Osteocyte (in vitro differentiated cells): Measurements from ENCODE around the gene ZNF516. TPM values are rescaled to one million over a fixed set of nuclear protein-coding genes. Genes with fewer than 3 reads are reported as not detected.

Experiments used
- DNase-seq: peaks from one replicate; pipeline ENCODE4 v3.0.0; 2021; ENCODE audit warnings: mixed read lengths; ENCODE audit not compliant: unreplicated experiment; ENCODE audit errors: extremely low spot score
- H3K27ac Mint-ChIP-seq: one replicate; pipeline ENCODE4 v1.8.0; 2021; ENCODE audit warnings: mild to moderate bottlenecking, mixed read lengths; ENCODE audit not compliant: unreplicated experiment
- H3K27me3 Mint-ChIP-seq: one replicate; pipeline ENCODE4 v1.8.0; 2021; ENCODE audit warnings: mixed read lengths; ENCODE audit not compliant: unreplicated experiment
- H3K36me3 Mint-ChIP-seq: one replicate; pipeline ENCODE4 v1.8.0; 2021; ENCODE audit warnings: mixed read lengths; ENCODE audit not compliant: unreplicated experiment
- H3K4me1 Mint-ChIP-seq: one replicate; pipeline ENCODE4 v1.8.0; 2021; ENCODE audit warnings: mixed read lengths; ENCODE audit not compliant: unreplicated experiment
- H3K4me3 Mint-ChIP-seq: one replicate; pipeline ENCODE4 v1.8.0; 2021; ENCODE audit warnings: mild to moderate bottlenecking, moderate library complexity, mixed read lengths; ENCODE audit not compliant: unreplicated experiment
- H3K9me3 Mint-ChIP-seq: one replicate; pipeline ENCODE4 v1.8.0; 2021; ENCODE audit warnings: mixed read lengths; ENCODE audit not compliant: unreplicated experiment
- CTCF ChIP-seq: fragments of 200-600 bp; sonication (generic); IDR thresholded peaks from 2 replicates; pipeline ENCODE4 v1.5.0; 2021; ENCODE audit warnings: antibody characterized with exemption, mild to moderate bottlenecking, moderate library complexity
- total RNA-seq: library from RNA; stranded (reverse); gene quantifications from 2 replicates; pipeline ENCODE4 v1.2.1, GENCODE V29; 2021

The ZNF516 gene
- total RNA-seq, 1 donor from 2014 or later, result 36.3 TPM

GRCh38 chr18:76318607-76319006 lies 176.4 kb downstream of the ZNF516 start:
- TF ChIP-seq CTCF, result no peak
- Mint-ChIP-seq H3K27ac (no peak overlapping the region), H3K4me3 (no peak overlapping the region), H3K27me3 (peaks cover 3% of the 10 kb centered on the region), H3K4me1 (no peaks in the 10 kb centered on the region), H3K9me3 (no peaks in the 10 kb centered on the region), H3K36me3 (no peaks in the 10 kb centered on the region)
- no peak for DNase-seq

GRCh38 chr18:76317136-76317535 lies 177.9 kb downstream of the ZNF516 start:
- no peak for TF ChIP-seq CTCF
- Mint-ChIP-seq H3K4me1 (no peaks in the 10 kb centered on the region), H3K9me3 (no peaks in the 10 kb centered on the region), H3K4me3 (no peak overlapping the region), H3K36me3 (no peaks in the 10 kb centered on the region), H3K27me3 (peaks cover 3% of the 10 kb centered on the region), H3K27ac (no peak overlapping the region)
- DNase-seq, result no peak

- H3K27me3 Mint-ChIP-seq, result peaks cover 3% of the 10 kb centered on the region
- no peak for TF ChIP-seq CTCF
- H3K9me3 Mint-ChIP-seq, result no peaks in the 10 kb centered on the region
- H3K4me1 Mint-ChIP-seq, result no peaks in the 10 kb centered on the region
- H3K36me3 Mint-ChIP-seq, result no peaks in the 10 kb centered on the region
- H3K27ac Mint-ChIP-seq, result no peak overlapping the region
- DNase-seq, result no peak
- H3K4me3 Mint-ChIP-seq, result no peak overlapping the region
Measured at GRCh38 chr18:76315722-76316230, 179.3 kb downstream of the ZNF516 start.

DNA sequence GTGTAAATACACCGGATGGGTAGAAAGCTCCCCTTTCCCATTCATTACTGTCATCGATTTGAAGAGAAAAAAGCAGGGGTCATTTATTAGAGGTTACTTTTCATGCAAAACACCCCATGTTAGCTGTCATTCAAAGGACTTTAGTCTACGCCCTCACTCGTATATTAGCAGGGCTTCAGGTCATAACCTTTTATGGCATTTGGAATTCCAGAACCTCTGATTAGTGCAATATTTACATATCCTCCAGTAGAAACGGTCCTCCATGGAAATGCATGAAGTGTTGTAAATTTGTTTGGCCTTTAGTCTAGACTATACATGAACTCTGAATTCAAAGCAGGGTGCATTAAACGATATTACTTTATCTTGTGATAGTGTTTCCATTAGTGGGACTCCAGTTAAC lies 180.5 kb downstream of the ZNF516 start:
- Mint-ChIP-seq H3K4me1 (no peaks in the 10 kb centered on the region), H3K36me3 (no peaks in the 10 kb centered on the region), H3K9me3 (no peaks in the 10 kb centered on the region), H3K4me3 (no peak overlapping the region), H3K27me3 (peaks cover 3% of the 10 kb centered on the region), H3K27ac (no peak overlapping the region)
- DNase-seq, result no peak
- TF ChIP-seq CTCF, result no peak

DNA sequence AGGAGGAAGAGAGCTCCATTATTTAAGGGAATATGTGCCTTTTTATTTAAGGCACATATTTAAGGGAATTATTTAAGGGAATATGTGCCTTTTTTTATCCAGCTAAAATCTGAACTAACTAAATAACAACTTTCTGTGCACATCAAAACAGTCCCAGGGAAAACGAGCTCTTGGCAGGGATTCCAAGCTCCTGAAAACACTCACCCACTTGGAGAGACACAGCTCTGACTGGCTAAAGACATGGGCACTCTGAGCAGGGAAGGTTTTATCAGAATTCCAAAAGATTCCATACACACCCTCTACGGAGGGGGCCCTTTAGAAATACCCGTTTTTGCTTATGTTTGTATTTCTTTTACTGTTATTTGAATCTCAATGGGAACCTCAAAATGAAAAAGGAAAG lies 181.0 kb downstream of the ZNF516 start:
- no peaks in the 10 kb centered on the region for H3K4me1 Mint-ChIP-seq
- H3K27me3 Mint-ChIP-seq, result peaks cover 3% of the 10 kb centered on the region
- H3K9me3 Mint-ChIP-seq, result no peaks in the 10 kb centered on the region
- no peaks in the 10 kb centered on the region for H3K36me3 Mint-ChIP-seq
- TF ChIP-seq CTCF, result no peak
- H3K27ac Mint-ChIP-seq, result no peak overlapping the region
- no peak overlapping the region for H3K4me3 Mint-ChIP-seq
- DNase-seq, result no peak
